K562 (cell line): ENCODE data around the gene PCSK1. TPM values are rescaled to one million over a fixed set of nuclear protein-coding genes. Genes with fewer than 3 reads are reported as not detected.

Experiments
- ATAC-seq: fragments of 200-7000 bp; cut with Tn5 transposase; 3 replicates; pipeline ENCODE4 v1.9.1; 2020; ENCODE audit warnings: moderate library complexity
- BruUV-seq: library from RNA; stranded (reverse); fragments of 400-500 nt; replicated peaks from 2 replicates; lab custom pipeline; 2021; lab: Mats Ljungman, UMichigan
- CTCF ChIA-PET: fragments of 300-600 bp; formaldehyde crosslinking; extraction: SDS; loops from one replicate; lab custom pipeline; 2021; ENCODE audit warnings: low intra/inter-chr PET ratio; lab: Yijun Ruan, JAX
- POLR2A ChIA-PET: fragments of 300-600, 350-650 bp; sonication (Branson Sonifier 250); formaldehyde crosslinking; extraction: SDS; loops from one replicate; lab custom pipeline; 2021; ENCODE audit warnings: antibody characterized with exemption, inconsistent platforms; lab: Yijun Ruan, JAX
- DNase-seq, 4 experiments: peaks; one replicate each; pipeline versions ENCODE4 v3.0.0 to v3.0.0-alpha.2; 2011 to 2018; ENCODE audit warnings: low spot score in 3 of 4, mixed read lengths in 3 of 4; ENCODE audit errors: extremely low read depth in 1 of 4
- FAIRE-seq: peaks from 2 replicates; lab custom pipeline; 2011; peaks lifted over from hg19 to GRCh38; lab: Jason Lieb, UNC
- H2AFZ ChIP-seq: 2 replicates; pipeline ENCODE4 v1.6.0; 2011; ENCODE audit warnings: low read depth, low read length, control low read depth, inconsistent platforms
- H3K27ac ChIP-seq: fragments of 200-600 bp; 3 replicates; pipeline ENCODE4 v1.8.0; 2011; ENCODE audit warnings: low read depth, mild to moderate bottlenecking, control low read depth, inconsistent platforms, low read length, moderate library complexity, mixed read lengths; ENCODE audit errors: extremely low read depth
- H3K27me3 ChIP-seq, 2 experiments: fragments of 300-600 bp in 1 of 2; 2 replicates in 1 of 2; 3 replicates in 1 of 2; pipeline versions ENCODE4 v1.6.0 to v1.8.0; 2011; ENCODE audit warnings: inconsistent platforms in 2 of 2, low read length in 2 of 2, mild to moderate bottlenecking in 1 of 2, mixed read lengths in 1 of 2, moderate library complexity in 1 of 2; ENCODE audit not compliant: control insufficient read depth in 2 of 2, insufficient read depth in 2 of 2
- H3K36me3 ChIP-seq: fragments of 300-600 bp; 3 replicates; pipeline ENCODE4 v1.8.0; 2011; ENCODE audit warnings: mild to moderate bottlenecking, low read length, inconsistent platforms; ENCODE audit not compliant: control insufficient read depth, insufficient read depth
- H3K4me1 ChIP-seq, 2 experiments: fragments of 200-600 bp in 1 of 2; replicated peaks in 1 of 2; 2 replicates in 1 of 2; 3 replicates in 1 of 2; pipeline versions ENCODE4 v1.5.1 to v1.8.0; 2011; ENCODE audit warnings: inconsistent platforms in 2 of 2, low read length in 2 of 2, mild to moderate bottlenecking in 1 of 2, mixed read lengths in 1 of 2, moderate library complexity in 1 of 2; ENCODE audit not compliant: control insufficient read depth in 2 of 2, insufficient read depth in 2 of 2
- H3K4me2 ChIP-seq: 2 replicates; pipeline ENCODE4 v1.6.1; 2011; ENCODE audit warnings: low read length, control low read depth, inconsistent platforms, mixed read lengths; ENCODE audit not compliant: insufficient read depth
- H3K4me3 ChIP-seq: fragments of 200-600 bp; sonication (generic), shearing (Covaris generic); 2 replicates; pipeline ENCODE4 v1.5.1; 2016; ENCODE audit warnings: control low read depth, inconsistent platforms
- H3K79me2 ChIP-seq: fragments of 200-600 bp; 3 replicates; pipeline ENCODE4 v1.8.0; 2011; ENCODE audit warnings: low read length, inconsistent platforms; ENCODE audit not compliant: control insufficient read depth, insufficient read depth
- H3K9ac ChIP-seq, 2 experiments: 2 replicates each; pipeline versions ENCODE4 v1.6.0 to v1.6.1; 2011; ENCODE audit warnings: low read depth in 2 of 2, low read length in 2 of 2, control low read depth in 1 of 2, inconsistent platforms in 1 of 2, mild to moderate bottlenecking in 1 of 2, mixed read lengths in 1 of 2; ENCODE audit not compliant: insufficient read depth in 1 of 2
- H3K9me1 ChIP-seq: one replicate; pipeline ENCODE4 v1.6.0; 2011; ENCODE audit warnings: inconsistent platforms, mild to moderate bottlenecking, low read length, moderate library complexity; ENCODE audit not compliant: control insufficient read depth, insufficient read depth
- H3K9me3 ChIP-seq: replicated peaks from 2 replicates; pipeline ENCODE4 v1.5.1; 2011; ENCODE audit warnings: low read depth, low read length, inconsistent platforms; ENCODE audit not compliant: control insufficient read depth, insufficient read depth
- H4K20me1 ChIP-seq: replicated peaks from 2 replicates; pipeline ENCODE4 v1.6.1; 2011; ENCODE audit warnings: low read length, inconsistent platforms, mixed read lengths; ENCODE audit not compliant: control insufficient read depth, insufficient read depth
- C11orf30 ChIP-seq: fragments of 450-650 bp; IDR thresholded peaks from 2 replicates; pipeline ENCODE4 v1.6.1; 2016; ENCODE audit warnings: low read depth, mild to moderate bottlenecking
- HNRNPH1 ChIP-seq: fragments of 200-400 bp; formaldehyde crosslinking; optimal IDR thresholded peaks from 2 replicates; pipeline ENCODE3; 2017; ENCODE audit warnings: low read depth, mild to moderate bottlenecking, low read length, moderate library complexity
- KDM1A ChIP-seq, 2 experiments: fragments of 450-650 bp; IDR thresholded peaks; 2 replicates each; pipeline ENCODE4 v1.6.1; 2016; ENCODE audit warnings: mild to moderate bottlenecking in 2 of 2
- MAFF ChIP-seq: IDR thresholded peaks from 2 replicates; pipeline ENCODE4 v1.6.1; 2012; ENCODE audit warnings: low read length, improper control_type of control experiment
- MAFG ChIP-seq: fragments of 450-650 bp; conservative IDR thresholded peaks from 2 replicates; pipeline ENCODE4 v1.6.1; 2016; ENCODE audit warnings: missing genetic modification characterization, missing compliant biosample characterization
- MIER1 ChIP-seq: fragments of 450-650 bp; IDR thresholded peaks from 2 replicates; pipeline ENCODE4 v1.6.1; 2016; ENCODE audit warnings: antibody characterized with exemption, mild to moderate bottlenecking, low read depth
- RBM25 ChIP-seq: fragments of 200-400 bp; formaldehyde crosslinking; IDR thresholded peaks from 2 replicates; pipeline ENCODE4 v1.6.1; 2018; ENCODE audit warnings: low read length, low read depth, moderate library complexity; ENCODE audit not compliant: severe bottlenecking
- SMARCE1 ChIP-seq: fragments of 450-650 bp; IDR thresholded peaks from 2 replicates; pipeline ENCODE4 v1.7.1; 2016; ENCODE audit warnings: mild to moderate bottlenecking
- ZNF316 ChIP-seq: fragments of 450-650 bp; IDR thresholded peaks from 2 replicates; pipeline ENCODE4 v1.6.1; 2016
- ZNF57 ChIP-seq: fragments of 450-650 bp; formaldehyde crosslinking; IDR thresholded peaks from 2 replicates; pipeline ENCODE4 v1.4.0; 2020; ENCODE audit warnings: mild to moderate bottlenecking, moderate library complexity
- in situ Hi-C: fragments of 300-500 bp; cut with MboI; formaldehyde crosslinking; loops from 4 replicates; pipeline ENCODE4 v1.15.0; 2018; ENCODE audit warnings: inconsistent platforms, mixed read lengths
- intact Hi-C: fragments of 100-400 bp; cut with micrococcal nuclease; formaldehyde crosslinking; loops from 2 replicates; pipeline ENCODE4 v1.14.2; 2022
- polyA plus RNA-seq, 8 experiments: library from polyadenylated mRNA; depleted of rRNA in 4 of 8; stranded (reverse) in 5 of 8; unstranded in 3 of 8; fragments of >200 nt; fragmentation: Nextera tagmentation in 2 of 8; fragmentation: Illumina TruSeq in 1 of 8; extraction: Ambion mirVana in 2 of 8; extraction: Trizol in 1 of 8; gene quantifications; 2 replicates each; pipeline versions ENCODE4 v1.2.1 to v1.2.3, GENCODE V29; 2011 to 2014; ENCODE audit warnings: inconsistent platforms in 1 of 8, missing spikeins in 1 of 8
- total RNA-seq, 7 experiments: library from RNA; depleted of rRNA in 6 of 7; stranded (reverse); fragments of >200 nt in 6 of 7; fragmentation: Illumina TruSeq in 2 of 7; extraction: Trizol in 2 of 7; gene quantifications; 2 replicates each; pipeline versions ENCODE4 v1.2.1 to v1.2.3, GENCODE V29; 2011 to 2021; ENCODE audit warnings: low replicate concordance in 1 of 7

The PCSK1 gene
- total and polyA plus RNA-seq, 9 of the 15 experiments (the other 6 are each of a cell fraction or from before 2014, with no cell fraction given): not detected

DNA sequence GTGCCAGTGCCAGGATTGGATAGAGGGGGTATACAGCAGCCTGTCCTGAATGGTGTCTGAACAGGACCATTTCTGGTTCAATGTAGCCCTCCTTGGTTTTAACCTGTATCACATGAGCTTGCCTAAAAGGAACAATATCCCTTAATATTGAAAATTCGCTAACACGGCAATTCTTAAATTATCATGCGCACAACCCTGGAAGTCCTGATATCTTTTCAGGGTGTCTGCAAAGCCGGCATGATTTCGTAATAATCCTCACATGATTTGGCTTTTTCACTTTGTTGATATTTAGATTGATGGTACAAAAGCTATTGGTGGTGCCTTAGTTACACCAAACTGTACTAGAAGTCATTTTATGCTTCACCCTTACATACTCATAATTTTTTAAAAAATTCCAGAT lies 53.2 kb downstream of the PCSK1 start (continued):
- TF ChIP-seq MAFG (tag): peak; percentile 11; the same call in 1 of the 2 replicates
- TF ChIP-seq MIER1: no peak
- no peak for TF ChIP-seq RBM25
- TF ChIP-seq HNRNPH1: no peak
- no peak for TF ChIP-seq KDM1A (IDR thresholded peaks at IDR 0.05)

DNA sequence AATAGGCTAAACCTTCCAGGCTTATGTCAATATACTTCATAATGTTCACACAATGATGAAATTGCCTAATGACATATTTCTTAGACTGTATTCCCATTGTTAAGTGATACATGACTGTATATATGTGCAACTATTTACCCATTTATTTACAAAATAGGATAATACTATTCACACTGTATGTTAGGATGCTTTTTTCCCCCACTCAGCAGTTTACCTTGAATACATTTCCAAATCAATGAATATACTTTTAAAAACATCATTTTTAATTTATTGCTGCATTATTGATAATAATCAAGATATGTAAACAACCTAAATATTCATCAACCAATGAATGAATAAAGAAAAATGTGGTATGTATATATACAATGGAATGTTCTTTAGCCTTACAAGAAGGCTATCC lies 55.5 kb downstream of the PCSK1 start:
- Histone ChIP-seq H3K9ac (no peak overlapping the region), H3K27ac (no peak overlapping the region), H3K27me3 (no peaks in the 10 kb centered on the region; a peak in 1 of 5 replicates), H3K9me3 (no peaks in the 10 kb centered on the region), H3K4me1 (no peaks in the 10 kb centered on the region), H4K20me1 (no peaks in the 10 kb centered on the region; the same call in 1 of the 2 replicates), H3K36me3 (no peaks in the 10 kb centered on the region), H2AFZ (no peak overlapping the region), H3K4me2 (no peak overlapping the region), H3K9me1 (no peaks in the 10 kb centered on the region), H3K79me2 (no peaks in the 10 kb centered on the region), H3K4me3 (no peak overlapping the region)
- ChIA-PET CTCF (no interaction called here), POLR2A (no interaction called here)
- in situ Hi-C loops: no loop called here
- no peak for DNase-seq
- intact Hi-C loops: no loop called here
- no peak for FAIRE-seq
- ATAC-seq: no peak
- no TSS peak for BruUV-seq
- TF ChIP-seq SMARCE1: no peak
- peak; percentile 52 for TF ChIP-seq C11orf30
- TF ChIP-seq MAFF: 0 out of 2 replicates have a peak, but pooled peaks have one; percentile 3
- peak; percentile 42; the same call in 1 of the 2 replicates for TF ChIP-seq MAFG (tag)
- TF ChIP-seq ZNF316: peak; percentile 78
- TF ChIP-seq ZNF57 (CRISPR knock-in tag): no peak
